GM21737 (cell line): ENCODE measurements around the gene NARS2.

Source experiments
- ATAC-seq: cut with Tn5 transposase; IDR thresholded peaks from one replicate; pipeline ENCODE4 v1.9.1; 2021; ENCODE audit warnings: mild to moderate bottlenecking, moderate library complexity; ENCODE audit not compliant: unreplicated experiment

The NARS2 gene

DNA sequence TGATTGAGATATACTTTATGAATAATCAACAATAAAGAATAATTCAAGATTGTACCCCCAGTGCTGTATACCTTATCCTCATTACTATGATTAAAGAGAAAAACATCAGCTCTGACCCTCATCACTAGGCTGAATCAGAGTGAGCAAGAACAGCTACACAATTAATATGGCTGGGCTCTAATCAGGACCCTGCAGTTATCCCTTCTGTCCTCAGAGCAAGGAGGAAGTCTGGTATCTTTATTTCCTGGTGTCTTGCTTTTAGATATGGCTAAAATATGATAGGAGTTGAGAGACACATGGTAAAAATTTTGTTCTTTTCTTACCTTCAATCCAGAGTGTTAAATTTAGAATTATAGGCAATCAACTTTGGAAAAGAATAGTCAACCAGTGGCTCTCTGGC is 128.5 kb downstream of the NARS2 start:
- ATAC-seq, result no peak

DNA sequence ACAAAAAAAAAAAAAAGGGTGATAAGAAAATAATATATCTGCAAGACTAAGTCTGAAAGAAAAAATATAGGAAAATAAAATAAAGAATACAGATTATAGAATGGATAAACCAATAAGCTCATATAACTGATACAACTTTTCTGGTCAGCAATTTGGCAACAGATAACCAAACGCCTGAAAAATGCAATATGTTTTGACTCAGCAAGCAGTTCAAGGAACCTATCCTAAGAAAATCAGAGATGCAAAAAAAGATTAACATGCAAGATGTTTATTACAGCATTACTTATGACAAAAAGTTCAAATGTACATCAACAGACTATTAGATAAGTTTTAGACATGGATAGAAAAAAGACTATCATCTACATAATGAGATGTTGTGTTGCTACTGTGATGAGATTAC is 129.9 kb downstream of the NARS2 start:
- ATAC-seq, result no peak

DNA sequence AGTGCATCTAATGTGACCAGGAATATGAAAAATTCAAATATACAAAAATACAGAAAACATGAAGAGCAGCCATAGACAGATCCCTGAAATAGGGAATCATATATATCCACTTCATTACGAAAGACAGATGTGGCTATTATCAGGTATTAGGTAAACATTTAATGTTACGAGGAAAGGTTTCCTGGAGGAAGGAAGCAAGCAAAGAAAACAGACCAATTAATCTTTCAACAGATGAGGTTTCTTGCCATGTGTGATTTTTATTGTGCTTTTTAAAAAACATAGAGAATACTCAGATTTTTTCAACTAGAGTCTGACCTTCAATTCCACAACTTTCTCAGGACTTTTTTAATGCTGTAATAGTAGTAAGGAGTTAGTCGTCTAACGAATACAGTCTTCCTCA is 132.7 kb downstream of the NARS2 start:
- ATAC-seq, result no peak

DNA sequence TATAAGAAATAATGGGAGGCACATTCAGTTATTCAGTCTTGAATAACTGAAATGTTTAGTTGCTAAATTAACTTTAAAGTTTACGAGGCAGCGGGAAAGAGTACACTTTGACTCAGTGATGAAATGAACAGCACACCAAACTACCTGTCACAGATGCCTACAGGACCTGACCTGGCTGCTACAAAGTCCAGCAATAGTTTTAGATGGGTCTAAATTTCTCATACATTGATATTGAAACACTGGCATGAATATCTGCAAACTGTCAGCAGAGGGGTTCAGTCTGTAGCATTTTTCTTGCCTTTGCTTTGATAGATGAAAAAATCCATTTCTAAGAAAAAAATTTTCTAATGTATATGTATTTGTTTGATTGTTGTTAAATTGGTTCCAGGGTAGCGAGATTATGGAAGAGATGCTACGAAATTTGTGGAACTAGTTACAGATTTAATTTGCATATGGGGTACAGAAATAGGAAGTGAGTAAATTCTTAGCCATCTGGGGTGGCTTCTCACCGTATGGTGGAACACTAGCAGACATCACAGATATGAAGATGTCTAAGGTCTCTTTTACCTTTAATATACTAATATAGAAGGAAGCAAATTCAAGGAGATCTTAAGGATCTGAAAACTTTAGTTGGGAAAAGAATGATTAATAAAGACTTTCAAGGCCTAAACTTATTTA is 136.2 kb downstream of the NARS2 start:
- peak; percentile 69 for ATAC-seq

DNA sequence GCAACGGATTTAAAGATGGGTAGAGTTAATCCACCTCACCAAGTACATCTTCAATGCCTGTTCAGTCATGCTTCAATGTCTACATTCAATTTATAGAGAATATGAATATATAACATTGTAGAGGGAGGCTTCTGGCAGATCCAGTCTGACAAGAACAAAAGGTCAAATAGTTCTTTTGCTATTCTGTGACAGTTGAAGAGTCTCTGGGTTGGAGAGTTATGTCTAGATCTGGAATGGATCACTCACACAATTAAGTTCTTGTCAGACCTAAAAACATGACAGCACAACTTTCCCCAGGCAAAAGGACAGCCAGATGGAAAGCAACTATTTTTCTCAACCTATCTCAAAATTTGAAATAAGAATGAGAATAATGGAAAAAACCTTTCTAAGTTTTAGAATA is 141.7 kb downstream of the NARS2 start:
- ATAC-seq, result no peak

DNA sequence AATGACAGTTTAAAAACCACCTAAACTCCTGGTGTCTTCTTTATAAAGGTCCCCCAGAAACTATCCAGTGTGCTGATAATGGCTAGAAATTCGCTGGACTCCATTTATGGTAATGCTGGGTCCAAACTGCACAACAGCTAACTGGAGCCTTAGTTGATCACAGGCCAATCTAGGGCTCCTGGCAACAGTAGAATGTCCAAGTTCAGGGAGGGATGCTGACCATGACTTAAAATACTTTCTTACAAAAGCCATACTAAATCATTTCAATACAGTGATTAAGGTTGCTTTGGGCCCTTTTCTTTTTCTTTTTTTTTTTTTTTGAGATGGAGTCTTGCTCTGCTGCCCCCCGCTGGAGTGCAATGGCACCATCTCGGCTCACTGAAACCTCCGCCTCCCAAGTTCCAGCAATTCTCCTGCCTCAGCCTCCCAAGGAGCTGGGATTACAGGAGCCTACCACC is 142.6 kb downstream of the NARS2 start:
- ATAC-seq, result no peak

DNA sequence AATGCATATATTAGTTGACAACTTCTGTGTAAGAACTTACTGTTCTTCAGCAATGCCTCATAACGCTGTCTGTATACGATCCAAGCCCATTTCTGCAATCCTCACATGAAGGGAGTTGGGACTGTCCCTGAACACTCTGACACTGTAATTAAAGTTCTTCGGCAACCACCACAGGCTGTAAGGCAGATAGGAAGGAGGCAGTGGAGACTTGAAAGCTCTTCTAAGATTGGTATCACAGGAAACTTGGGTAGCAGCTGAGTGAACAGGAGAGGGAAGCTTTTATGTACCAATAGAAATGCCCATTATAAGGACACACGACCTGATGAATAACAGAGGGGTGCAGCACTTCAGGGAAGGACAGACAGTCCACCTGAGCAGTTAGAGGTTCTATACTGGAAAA is 145.0 kb downstream of the NARS2 start:
- peak; percentile 37 for ATAC-seq

DNA sequence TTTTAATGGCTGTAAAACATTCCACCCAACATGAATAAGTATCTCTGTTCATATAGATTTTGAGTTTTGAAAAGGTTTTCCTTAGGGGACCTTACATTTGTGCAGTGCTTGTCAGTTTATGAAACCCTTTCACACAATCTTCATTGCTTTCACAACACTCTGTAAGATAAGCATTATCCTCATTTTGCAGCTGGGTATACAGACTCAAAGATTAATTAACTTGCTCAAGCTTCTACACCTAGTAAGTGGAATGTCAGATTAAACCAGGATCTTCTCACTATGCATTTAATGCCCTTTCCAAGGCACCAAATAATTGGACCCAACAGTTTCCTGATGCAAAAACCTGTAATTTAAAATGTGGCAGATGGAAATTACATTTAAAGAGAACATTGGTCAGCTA is 145.5 kb downstream of the NARS2 start:
- no peak for ATAC-seq

DNA sequence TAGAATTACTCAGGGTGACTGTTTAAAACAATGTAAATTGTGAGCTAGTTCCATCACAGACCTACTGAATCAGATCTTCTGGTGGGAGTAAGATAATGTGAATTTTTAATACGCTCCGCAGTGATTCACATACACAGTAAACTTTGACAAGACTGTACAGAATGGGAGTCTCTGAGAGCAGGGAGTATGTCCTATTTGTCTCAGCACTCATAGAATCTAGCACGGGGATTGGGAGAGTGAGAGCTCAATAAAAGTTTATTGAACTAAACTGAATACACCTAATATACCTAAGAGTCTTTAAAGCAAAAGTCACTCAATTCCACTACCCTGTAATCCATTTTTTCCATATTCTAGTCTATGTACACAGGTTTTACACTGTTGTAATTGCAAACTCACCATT is 145.9 kb downstream of the NARS2 start:
- ATAC-seq, result no peak

DNA sequence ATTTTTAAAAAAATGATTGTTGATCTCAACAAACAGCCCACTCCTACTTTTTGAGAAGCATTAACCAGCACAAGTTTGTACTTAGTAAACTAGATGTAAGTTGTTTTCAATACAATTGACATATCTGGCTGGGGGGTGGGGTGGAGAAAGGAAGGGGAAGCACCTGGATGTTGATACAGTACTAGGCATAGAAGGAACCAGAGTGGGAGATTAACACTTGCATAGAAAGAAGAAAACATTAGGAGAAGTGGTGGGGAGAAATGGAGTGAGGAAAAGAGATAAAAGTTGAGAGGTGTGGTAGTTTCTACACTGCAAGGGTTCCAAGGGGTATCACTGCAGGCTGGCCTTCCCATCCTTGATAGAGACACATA is 146.4 kb downstream of the NARS2 start:
- ATAC-seq, result no peak

DNA sequence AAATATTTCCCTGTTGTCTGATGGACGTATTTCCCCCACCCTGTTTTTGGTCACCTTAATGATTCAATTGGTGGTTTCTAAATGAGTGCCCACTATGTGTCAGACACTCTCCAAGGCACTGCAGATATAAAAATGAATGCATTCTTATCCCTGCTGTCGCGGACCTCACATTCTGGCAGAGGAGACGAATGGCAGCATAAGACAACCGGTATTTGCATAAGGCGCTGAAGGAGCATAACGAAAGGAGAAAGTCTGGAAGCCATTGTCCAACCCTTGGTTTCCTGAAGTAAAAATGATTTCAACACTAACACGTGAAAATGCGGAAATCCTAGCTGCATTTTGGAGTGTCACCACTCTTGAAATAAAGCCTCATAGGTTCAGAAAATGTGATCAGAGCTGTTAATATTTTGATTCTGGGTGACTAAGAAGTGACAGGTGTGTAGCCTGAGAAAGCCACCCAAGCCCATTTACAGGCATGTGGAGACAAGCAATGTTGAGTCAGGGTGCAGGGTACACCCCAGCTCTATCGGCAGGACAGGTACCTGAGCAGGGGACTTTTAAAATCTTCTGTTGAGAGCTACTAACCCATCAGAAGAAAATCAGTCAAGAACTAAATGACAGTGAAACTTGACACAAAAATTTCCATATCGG is 146.9 kb downstream of the NARS2 start:
- ATAC-seq, result peak; percentile 31

DNA sequence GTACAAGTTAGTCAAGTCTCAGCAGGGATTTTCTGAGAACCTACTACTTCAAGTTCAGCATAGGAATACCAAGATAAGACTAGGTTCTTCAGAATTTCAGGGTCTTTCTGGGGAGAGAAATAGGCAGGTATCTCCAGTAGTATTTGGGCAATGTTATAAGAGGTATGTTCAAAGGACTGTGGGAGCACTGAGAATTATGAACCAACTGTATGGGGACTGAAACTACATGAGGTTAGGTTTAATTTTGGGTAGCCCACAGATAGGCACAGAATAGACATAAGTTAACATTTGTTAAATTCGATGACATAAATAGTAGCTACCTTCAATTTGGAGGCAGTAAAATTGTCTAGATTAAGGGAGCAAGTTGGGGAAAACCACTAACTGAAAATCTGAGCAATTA is 147.8 kb downstream of the NARS2 start:
- ATAC-seq, result no peak

DNA sequence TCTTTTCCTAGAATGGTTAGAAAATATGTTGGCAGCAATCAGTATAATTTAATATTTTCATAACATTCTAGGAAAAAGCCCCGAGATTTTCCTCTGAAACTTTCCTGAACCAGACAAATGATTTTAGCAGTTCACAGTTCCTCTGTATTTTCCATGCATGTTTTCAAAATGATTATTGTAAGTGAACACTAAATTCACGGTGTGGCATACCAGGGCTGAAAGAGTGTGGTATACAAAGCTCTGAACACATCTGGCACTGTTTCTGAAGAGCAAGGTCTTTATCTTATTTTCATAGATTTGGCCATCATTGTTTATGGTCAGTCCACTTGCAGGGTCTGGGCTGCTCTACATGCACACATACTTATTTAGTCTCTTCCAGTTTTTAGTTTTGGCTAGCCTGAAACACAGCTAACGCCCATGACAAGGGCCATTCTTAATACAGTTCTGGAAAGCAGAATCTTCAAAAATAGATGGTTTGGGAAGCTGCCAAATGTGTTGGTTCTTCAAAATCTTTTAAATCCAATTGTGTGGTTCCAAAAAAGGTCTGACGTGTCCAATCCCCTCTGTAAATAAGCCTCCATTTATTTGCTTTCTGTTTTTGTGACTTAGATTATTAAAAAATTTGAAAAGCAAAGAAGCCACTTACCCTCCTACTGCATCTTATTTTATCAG is 149.1 kb downstream of the NARS2 start:
- ATAC-seq, result no peak

DNA sequence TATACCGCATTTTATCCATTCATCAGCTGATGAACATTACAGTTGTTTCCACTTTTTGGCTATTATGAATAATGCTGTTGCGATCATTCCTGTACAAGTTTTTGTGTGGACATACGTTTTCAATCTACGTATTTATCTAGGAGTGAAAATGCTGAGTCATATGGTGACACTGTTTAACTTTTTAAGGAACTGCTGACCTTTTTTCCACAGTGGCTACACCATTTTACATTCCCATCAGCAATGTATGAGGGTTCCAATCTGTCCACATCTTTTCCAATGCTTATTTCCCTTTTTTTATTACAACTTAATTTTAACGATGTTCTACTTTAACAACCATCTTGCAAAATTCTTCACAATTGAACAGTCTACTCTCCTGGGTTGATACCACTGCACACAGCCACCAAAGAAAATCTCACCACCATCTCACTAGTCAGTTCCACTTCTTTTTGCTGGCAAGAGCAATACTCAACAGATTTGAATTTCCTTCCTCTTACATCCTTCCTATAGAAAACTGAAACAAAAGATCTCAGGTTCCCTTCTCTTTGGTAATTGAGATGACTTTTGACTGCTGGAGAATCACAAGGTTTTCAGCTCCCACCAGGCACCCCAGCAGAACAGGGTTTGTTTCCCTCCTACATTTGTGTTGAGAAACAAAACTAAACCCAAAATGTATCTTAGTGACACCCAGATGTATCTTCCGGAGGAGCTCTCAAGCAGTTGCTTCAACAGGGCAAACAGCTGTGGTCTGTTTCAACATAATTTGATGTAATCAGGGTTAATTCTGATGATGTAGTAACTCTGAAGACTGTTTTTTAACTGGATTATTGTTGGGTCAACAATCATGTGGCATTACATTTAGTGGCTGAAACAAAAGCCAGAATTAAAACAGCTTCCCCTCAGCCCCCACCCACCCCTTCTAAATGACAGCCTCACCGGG is 150.1 kb downstream of the NARS2 start:
- peak; percentile 35 for ATAC-seq

DNA sequence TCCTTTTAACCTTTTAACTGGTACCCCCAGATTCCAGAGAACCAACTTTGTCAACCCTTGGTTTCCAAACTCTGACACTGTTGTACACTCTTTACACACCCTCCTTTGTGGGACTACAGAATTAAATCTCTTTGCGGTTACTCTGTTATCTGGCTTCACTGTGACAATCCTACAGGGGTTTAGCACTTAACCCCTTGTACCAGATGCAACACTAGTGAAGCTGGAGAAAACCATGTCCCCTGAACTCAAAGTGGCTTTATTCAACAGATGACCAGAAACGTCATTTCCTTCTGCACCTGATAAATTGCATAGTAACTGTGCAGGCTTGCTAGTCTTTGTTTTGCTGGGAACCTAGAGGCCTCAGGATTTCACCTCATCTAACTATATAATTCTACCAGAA is 151.4 kb downstream of the NARS2 start:
- ATAC-seq, result no peak

DNA sequence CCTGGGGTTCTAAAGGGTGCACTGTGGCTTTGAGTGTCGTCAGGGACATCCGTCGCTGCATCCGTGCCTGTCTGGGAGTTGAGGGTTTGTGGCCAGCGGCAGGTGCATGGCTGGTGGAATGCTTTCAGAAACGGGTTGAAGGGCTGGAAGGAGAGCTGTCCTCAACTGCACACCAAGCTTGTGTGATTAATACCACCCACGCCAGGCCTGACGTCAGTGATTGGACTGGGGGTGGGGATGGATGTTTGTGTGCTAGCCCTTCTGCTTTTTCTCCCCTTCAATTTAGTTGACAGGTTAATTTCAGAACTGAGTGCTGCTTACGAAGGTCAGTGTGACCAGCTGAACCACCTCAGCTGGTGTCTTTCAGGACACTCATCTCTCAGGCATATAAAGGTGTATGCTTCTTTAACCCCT is 153.9 kb downstream of the NARS2 start:
- no peak for ATAC-seq

DNA sequence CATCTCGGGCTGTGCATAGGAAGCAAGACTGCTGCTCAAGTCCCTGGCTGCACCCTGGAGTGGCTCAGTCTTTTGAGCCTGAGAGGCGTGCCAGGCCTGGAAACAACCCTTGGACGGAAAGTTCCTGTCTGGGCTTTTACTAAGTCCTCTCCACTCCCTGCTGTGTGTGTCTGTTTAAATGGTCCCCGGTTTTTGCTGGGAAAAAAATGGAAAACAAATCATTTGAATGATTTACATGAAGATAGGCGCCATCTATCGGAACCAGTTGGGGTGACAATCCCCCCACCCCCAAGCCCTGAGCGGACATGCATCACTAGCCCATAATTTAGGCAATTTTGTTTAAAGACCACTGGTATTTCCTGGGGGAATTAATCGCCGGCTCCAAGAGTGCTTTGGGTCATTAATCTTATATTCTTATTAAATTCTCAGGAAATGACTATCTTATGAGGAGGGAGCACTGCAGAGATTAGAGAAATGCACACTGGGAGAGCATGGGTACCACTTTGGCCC is 154.4 kb downstream of the NARS2 start:
- no peak for ATAC-seq

DNA sequence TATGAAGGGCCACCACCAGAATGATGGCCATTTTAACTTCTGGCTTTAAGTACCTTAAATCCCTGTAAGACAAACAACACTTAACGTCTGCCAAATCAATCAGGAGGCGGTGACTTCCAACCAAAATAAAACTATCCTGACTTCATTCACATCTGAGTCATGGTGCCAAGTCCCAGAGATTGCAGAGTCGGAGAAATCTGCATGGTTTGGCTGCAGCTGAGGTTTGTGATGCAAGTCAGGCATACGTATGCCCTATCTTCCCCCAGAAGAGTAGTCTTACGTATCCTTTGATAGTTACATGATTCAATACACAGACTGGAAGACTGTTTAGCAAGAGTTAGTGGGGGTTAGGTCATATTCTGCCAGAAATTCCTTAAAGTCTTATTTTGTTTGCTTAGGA is 155.3 kb downstream of the NARS2 start:
- ATAC-seq, result no peak

DNA sequence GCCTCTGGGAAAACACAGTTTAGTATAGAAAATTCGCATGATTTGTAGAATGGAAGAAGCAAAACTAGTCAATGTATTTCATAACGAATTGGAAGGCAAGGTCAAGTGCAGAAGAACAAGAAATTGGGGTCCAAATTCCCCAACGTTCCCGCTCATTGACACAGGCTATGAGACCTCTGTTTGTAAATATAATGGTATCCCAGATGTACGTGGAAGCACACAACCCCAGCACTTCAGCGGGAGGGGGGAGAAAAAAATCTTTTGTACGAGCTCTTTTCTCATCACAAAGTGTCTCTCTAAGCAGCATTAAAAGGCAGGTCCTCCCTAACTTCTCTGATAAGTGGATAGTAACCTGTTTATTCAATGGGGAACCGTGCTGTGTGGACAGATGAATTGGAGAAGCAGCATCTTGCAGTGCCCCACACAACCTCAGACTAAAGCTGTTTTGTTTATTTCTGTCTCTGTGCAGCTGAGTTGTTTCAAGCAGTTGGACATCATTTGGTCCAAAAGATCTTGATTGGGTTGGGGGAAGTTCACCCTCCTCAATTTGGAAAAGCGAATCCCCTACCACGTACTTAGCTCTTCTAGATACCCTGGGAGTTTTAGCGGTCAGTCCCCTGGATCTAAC is 156.0 kb downstream of the NARS2 start:
- no peak for ATAC-seq

DNA sequence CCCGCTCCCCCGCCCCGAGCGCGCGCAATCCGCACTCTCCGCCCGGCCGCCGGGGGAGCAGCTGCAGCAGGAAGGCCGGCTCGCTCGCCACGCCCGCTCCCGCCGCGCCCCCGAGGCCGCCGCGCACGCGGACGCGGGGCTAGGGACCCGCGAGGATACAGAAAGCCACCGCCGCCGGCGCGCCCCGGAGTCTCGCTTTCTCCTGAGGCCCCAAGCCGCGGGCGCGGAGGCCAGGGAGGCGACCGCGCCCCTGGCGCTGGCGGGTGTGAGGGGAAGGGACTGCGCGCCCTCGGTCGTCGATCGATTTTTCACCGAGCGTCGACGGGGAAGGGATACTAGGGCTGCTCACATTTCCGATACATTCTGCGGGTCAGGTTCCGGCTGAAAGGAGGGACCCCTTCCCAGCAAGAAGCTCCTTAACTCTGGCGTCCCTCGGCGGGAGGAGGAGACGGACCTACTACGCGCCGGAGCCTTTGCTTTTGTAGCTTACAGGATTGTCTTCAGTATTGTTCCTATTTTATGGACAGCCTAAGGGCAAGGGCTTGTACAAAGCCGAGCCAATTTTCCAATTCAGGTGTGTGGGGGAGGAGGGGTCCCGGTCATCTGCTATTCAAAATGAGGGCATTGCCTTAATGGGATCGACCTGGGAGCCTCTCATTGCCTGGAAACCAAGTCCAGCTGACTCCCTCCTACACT is 156.6 kb downstream of the NARS2 start:
- ATAC-seq, result peak; percentile 55
